GM12864 (cell line): ENCODE results near the gene COL8A2.

ENCODE experiments used
- DNase-seq: peaks from one replicate; pipeline ENCODE4 v3.0.0-alpha.2; 2011; ENCODE audit warnings: low read depth
- H3K4me3 ChIP-seq: 2 replicates; pipeline ENCODE4 v1.5.1; 2011; ENCODE audit warnings: mild to moderate bottlenecking, low read depth, low read length, control low read depth
- TF ChIP-seq, protein P1 (sequence below): IDR thresholded peaks from 2 replicates; pipeline ENCODE4 v1.5.1; 2011; ENCODE audit warnings: low read depth, mild to moderate bottlenecking, moderate library complexity, low read length, control low read depth, inconsistent platforms; ENCODE audit errors: missing control alignments

COL8A2 gene

DNA sequence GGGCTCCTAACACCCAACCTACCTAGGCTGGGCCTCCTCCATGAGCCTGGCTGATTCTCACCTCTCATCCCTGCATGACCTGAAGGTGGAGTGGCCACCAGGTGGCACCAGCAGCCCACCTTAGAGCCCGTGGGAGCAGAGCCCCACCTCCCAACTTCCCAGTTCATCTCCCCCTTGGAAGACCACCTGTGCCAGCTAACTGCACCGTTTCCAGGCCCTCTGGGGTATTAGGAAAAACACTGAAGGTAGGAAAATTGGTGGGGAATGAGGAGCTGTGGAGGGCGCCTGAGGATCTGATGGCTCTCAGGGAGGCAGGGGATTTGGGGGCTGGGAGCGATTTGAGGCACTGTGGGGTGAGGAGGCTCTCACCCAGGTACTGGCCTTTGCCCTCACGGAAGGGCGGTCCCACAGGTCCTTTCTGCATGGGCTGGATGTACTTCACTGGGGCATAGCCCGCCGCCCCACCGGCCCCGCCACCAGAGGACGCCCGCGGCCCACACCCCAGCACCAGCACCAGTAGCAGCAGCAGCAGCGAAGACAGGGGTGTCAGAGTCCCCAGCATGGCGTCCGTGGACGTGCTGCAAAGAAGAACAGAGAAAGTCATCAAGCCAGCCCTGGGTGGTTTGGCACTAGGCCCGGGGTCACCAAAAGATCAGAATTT lies 25.2 kb downstream of the COL8A2 start:
- no peak overlapping the region for H3K4me3 ChIP-seq
- peak; percentile 27 for DNase-seq
- TF ChIP-seq, protein P1, sequence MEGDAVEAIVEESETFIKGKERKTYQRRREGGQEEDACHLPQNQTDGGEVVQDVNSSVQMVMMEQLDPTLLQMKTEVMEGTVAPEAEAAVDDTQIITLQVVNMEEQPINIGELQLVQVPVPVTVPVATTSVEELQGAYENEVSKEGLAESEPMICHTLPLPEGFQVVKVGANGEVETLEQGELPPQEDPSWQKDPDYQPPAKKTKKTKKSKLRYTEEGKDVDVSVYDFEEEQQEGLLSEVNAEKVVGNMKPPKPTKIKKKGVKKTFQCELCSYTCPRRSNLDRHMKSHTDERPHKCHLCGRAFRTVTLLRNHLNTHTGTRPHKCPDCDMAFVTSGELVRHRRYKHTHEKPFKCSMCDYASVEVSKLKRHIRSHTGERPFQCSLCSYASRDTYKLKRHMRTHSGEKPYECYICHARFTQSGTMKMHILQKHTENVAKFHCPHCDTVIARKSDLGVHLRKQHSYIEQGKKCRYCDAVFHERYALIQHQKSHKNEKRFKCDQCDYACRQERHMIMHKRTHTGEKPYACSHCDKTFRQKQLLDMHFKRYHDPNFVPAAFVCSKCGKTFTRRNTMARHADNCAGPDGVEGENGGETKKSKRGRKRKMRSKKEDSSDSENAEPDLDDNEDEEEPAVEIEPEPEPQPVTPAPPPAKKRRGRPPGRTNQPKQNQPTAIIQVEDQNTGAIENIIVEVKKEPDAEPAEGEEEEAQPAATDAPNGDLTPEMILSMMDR = peak; percentile 85

DNA sequence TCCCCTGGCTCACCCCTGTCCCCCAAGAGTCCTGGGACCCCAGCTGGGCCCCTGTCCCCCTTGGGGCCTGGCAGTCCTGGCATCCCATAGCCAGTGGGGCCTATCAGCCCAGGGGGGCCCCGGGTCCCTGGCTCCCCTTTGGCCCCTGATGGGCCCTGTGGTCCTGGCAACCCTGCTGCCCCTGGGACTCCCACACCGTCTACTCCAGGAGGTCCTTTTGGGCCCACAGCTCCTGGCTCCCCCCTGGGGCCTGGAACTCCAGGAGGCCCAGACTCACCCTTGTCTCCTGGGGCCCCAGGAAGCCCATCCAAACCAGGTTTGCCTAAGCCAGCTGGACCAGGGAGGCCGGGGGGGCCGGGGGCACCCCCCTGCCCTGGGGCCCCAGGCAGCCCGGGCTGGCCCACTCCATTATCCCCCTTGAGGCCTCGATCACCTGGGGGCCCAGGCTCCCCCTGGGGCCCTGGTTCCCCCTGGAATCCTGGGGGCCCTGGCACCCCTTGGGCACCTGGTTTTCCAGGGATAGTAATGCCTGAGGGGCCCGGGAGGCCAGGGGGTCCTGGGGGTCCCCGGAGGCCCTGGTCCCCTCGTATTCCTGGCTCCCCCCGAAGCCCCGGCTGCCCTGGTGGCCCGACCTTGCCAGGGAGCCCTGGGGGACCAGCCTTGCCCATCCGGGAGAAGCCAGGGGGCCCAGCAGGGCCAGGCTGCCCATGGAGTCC lies 26.2 kb downstream of the COL8A2 start:
- no peak overlapping the region for H3K4me3 ChIP-seq
- TF ChIP-seq, protein P1 = no peak
- no peak for DNase-seq

DNA sequence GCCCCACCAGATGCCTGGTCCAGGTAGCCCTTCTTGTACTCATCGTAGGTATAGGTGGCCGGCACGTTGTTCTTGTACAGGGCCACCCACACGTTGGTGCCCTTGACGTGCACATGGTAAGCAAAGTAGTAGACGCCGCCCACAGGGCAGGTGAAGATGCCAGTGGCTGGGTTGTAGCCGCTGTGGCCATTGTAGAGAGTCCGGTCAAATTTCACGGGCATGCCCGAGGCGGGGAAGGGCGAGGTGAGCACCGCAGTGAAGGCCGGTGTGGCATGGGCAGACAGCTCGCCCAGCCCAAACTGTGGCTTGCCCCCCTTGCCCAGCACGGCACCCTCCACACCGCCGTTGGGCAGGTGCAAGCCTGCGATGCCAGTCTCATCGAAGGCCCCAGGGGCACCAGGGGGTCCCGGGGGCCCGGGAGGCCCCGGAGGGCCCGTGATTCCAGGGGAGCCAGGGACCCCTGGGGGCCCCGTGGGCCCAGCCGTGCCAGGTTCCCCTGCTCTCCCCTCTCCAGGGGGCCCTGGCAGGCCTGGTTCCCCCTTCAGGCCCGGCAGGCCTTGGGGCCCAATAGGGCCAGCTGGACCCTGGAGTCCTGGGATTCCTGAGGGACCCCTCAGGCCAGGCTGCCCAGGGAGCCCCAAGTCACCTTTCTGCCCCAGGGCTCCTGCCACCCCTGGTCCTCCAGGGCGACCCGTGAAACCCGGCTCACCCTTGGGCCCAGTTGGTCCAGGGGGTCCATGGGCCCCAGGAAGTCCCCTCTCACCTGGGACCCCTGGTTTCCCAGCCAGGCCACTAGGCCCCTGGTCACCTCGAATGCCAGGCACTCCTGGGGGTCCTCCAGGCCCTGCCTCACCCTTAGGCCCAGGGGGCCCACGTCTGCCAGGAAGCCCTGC lies 27.1 kb downstream of the COL8A2 start:
- TF ChIP-seq, protein P1 = no peak
- H3K4me3 ChIP-seq = no peak overlapping the region
- no peak for DNase-seq

DNA sequence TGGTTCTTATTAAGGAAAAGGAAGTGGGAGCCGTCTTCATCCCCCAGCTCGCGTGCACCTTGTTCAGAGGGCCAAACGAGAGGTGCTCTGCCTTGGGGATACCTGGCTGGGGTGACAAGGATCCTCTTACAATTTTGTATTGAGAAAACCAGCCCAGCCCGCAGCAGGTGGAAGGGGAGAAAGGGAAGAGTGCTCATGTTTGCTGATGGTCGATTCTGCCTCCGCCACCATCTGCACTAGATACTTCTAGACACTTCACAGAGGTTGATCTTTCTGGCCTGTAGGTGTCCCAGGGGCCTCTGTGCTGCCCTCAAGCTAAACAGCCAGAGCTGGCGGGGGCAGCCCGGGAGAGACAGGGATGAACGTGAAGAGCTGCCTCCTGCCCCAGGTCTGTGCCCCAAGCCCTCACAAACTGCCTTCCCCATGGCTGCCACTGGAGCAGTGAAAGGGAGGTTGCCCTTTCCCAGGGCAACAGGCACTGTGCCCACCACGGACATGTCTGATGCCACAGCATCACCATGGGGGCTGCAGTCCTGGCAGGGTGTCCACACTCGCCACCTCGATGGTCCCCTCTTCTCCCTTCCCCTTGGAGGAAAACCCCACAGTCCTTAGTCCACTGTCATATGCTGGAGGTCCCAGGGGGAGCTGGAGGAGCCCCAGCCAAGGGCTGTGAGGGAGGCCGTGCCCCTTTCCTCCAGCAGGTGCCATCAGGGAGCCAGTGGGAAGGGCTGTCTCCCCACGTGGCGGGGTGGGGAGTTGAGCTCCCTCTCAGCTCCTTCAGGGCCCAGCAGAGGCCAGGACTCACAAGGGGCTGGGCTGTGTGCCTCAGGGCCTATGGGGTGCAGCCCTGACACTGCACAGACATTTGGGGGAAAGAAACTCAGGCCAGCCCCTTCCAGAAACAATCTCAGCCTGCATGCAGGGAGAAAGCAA lies 28.3 kb downstream of the COL8A2 start:
- TF ChIP-seq, protein P1 = peak; percentile 32
- no peak overlapping the region for H3K4me3 ChIP-seq
- DNase-seq = no peak

DNA sequence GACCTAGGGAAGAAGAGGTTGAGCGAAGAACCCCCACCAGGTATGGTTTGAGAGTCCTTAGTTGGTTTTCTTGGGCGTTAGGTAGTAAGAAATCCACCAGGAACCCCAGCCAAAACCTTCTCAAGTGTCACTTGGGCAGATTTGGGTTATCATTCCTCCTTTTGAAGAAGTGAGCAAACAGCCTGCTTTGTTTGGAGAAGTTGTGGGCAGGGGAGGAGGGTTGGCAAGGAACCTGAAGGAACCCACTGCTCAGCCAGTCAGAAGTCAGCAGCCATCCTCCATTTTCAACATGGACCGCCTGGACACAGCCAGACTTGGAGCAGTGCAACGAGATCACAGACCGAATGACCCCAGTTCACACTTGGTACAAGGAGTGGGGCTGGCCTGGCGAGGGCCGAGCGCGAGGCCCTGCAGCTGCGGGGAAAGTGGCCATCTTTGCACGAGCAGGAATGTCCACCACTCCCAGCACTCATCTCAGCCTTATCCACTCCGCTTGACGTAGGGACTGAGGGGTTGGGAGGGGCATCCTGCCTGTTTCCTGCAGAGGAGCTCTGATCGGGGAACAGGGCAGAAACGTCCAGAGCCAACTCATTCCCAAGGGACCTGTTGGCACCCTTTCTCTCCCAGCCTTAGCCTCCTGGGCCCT lies 29.1 kb downstream of the COL8A2 start:
- H3K4me3 ChIP-seq = no peak overlapping the region
- TF ChIP-seq, protein P1 = no peak
- DNase-seq = no peak

DNA sequence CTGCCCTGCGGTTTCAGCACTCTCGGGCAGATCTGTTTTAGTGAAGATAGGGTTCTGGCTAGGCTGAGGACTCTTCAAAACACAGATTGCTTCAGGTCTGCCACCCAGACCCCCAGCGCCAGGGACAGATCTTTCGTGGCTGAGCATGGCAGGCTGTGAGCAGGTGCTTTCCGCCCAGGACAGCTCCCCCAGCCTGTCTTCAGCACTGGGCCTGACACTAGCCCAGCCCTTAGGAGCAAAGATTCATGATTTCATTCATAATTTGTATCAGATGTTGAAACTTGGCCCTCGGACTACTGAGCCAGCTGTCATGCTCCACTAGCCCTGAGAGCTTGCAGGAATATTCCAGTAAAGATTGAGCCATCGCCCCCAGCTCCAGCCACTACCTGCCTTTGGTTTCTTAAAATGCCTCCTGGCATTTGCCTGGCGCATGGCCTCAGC lies 30.4 kb downstream of the COL8A2 start:
- TF ChIP-seq, protein P1 = no peak
- H3K4me3 ChIP-seq = no peak overlapping the region
- DNase-seq = no peak
